Nephron progenitor cell (in vitro differentiated cells): ENCODE data around the gene GINS2.
A peak's percentile ranks its signal among the peaks of the same experiment; 100 is the strongest.

ENCODE experiments used
- DNase-seq: peaks from one replicate; pipeline ENCODE4 v3.0.0; 2021
- H3K27ac Mint-ChIP-seq: 2 replicates; pipeline ENCODE4 v1.8.0; 2021; ENCODE audit warnings: mild to moderate bottlenecking, moderate library complexity, mixed read lengths
- H3K27me3 Mint-ChIP-seq: 2 replicates; pipeline ENCODE4 v1.8.0; 2021; ENCODE audit warnings: mild to moderate bottlenecking, low read depth, mixed read lengths; ENCODE audit not compliant: poor library complexity
- H3K36me3 Mint-ChIP-seq: 2 replicates; pipeline ENCODE4 v1.8.0; 2021; ENCODE audit warnings: low read depth, mixed read lengths
- H3K4me1 Mint-ChIP-seq: 2 replicates; pipeline ENCODE4 v1.8.0; 2021; ENCODE audit warnings: mixed read lengths
- H3K4me3 Mint-ChIP-seq: 2 replicates; pipeline ENCODE4 v1.8.0; 2021; ENCODE audit warnings: mild to moderate bottlenecking, moderate library complexity, mixed read lengths
- H3K9me3 Mint-ChIP-seq: 2 replicates; pipeline ENCODE4 v1.8.0; 2021; ENCODE audit warnings: mild to moderate bottlenecking, moderate library complexity, mixed read lengths
- TF ChIP-seq, protein P1 (sequence below): fragments of 200-600 bp; sonication (generic); IDR thresholded peaks from 2 replicates; pipeline ENCODE4 v1.5.0; 2021; ENCODE audit warnings: antibody characterized with exemption

The GINS2 gene

DNA sequence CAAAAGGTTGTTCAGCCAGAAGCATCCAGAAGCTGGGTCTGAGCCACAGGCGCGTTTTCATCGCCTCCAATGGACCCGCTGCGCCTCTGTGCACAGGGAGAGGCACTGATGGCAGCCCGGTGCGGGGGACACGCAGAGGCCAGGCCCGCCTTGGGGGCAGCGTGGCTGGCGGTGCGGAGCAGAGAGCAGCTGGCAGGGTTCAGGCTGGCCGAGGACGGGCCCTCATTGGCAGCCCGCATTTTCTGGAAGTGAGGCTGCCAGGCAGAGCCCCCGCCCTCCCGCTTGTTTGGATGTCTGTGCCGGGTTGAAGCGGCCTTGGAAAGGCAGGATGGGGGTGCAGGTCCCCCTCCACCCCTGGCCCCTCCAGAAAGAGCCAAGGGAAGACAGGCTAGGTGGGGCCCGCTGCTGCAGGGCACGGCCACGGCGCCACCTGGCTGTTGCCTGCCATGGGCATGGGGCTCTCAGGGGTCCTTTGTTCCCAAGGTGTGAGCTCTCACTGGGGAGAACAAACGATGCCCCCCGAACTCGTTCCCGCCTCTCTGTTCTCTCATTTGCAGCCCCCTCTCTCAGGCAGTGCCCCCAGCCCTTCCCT, 56.9 kb downstream of the GINS2 start:
- DNase-seq = no peak
- H3K27me3 Mint-ChIP-seq = peaks cover 11% of the 10 kb centered on the region
- peaks cover 34% of the 10 kb centered on the region for H3K4me1 Mint-ChIP-seq
- TF ChIP-seq, protein P1, sequence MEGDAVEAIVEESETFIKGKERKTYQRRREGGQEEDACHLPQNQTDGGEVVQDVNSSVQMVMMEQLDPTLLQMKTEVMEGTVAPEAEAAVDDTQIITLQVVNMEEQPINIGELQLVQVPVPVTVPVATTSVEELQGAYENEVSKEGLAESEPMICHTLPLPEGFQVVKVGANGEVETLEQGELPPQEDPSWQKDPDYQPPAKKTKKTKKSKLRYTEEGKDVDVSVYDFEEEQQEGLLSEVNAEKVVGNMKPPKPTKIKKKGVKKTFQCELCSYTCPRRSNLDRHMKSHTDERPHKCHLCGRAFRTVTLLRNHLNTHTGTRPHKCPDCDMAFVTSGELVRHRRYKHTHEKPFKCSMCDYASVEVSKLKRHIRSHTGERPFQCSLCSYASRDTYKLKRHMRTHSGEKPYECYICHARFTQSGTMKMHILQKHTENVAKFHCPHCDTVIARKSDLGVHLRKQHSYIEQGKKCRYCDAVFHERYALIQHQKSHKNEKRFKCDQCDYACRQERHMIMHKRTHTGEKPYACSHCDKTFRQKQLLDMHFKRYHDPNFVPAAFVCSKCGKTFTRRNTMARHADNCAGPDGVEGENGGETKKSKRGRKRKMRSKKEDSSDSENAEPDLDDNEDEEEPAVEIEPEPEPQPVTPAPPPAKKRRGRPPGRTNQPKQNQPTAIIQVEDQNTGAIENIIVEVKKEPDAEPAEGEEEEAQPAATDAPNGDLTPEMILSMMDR = no peak
- H3K4me3 Mint-ChIP-seq = no peak overlapping the region
- peaks cover 16% of the 10 kb centered on the region for H3K9me3 Mint-ChIP-seq
- no peak overlapping the region for H3K27ac Mint-ChIP-seq
- H3K36me3 Mint-ChIP-seq = peaks cover 24% of the 10 kb centered on the region

- peaks cover 11% of the 10 kb centered on the region for H3K27me3 Mint-ChIP-seq
- TF ChIP-seq, protein P1 = no peak
- H3K4me1 Mint-ChIP-seq = peaks cover 41% of the 10 kb centered on the region
- peaks cover 16% of the 10 kb centered on the region for H3K9me3 Mint-ChIP-seq
- no peak for DNase-seq
- H3K36me3 Mint-ChIP-seq = peaks cover 24% of the 10 kb centered on the region
- no peak overlapping the region for H3K27ac Mint-ChIP-seq
- no peak overlapping the region for H3K4me3 Mint-ChIP-seq
Observed at GRCh38 chr16:85631230-85631629, 57.5 kb downstream of the GINS2 start.

- peaks cover 24% of the 10 kb centered on the region for H3K36me3 Mint-ChIP-seq
- DNase-seq = no peak
- peaks cover 18% of the 10 kb centered on the region for H3K27me3 Mint-ChIP-seq
- no peak overlapping the region for H3K27ac Mint-ChIP-seq
- TF ChIP-seq, protein P1 = no peak
- no peak overlapping the region for H3K4me3 Mint-ChIP-seq
- peaks cover 47% of the 10 kb centered on the region for H3K4me1 Mint-ChIP-seq
- peaks cover 16% of the 10 kb centered on the region for H3K9me3 Mint-ChIP-seq
Observed at GRCh38 chr16:85629853-85630252, 58.9 kb downstream of the GINS2 start.

DNA sequence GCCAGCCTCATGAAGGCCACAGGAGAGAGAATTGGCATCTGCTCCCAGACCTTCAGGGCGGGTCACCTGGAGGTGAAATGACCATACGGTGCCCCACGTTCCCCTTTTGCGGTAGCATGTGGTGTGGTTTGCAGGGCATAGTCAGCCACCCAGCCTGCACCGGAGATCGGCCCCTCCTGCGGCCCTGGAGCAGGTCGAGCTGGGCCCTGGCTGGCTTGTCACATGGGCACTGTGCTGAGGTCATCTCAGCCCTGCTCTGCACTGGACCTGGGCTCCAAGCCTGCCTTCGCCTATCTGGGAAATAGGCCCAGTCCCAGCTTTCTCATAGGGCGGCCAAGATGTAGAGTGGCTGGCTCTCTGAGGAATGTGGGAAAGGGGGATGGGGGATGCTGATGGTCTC, 59.4 kb downstream of the GINS2 start:
- Mint-ChIP-seq H3K4me1 (peaks cover 45% of the 10 kb centered on the region), H3K9me3 (peaks cover 16% of the 10 kb centered on the region), H3K27ac (no peak overlapping the region), H3K36me3 (peaks cover 24% of the 10 kb centered on the region), H3K4me3 (no peak overlapping the region), H3K27me3 (peaks cover 21% of the 10 kb centered on the region)
- TF ChIP-seq, protein P1 = no peak
- DNase-seq = no peak

DNA sequence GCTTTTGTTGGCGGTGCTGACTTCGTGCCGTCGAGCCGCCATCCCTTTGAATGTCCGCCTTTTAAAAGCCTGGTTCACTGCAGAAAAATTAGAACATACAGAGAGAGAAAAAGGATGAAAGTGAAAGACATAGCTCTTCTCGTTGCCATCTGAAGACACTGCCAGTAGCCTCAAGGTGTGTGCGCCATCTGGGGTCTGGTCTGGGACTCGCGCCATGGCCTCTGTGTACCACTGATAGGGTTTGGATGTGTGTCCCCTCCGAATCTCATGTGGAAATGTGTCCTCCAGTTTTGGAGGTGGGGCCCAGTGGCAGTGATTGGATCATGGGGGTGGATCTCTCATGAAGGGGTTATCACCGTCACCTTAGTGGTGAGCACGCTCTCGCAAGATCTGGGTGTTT, 60.1 kb downstream of the GINS2 start:
- TF ChIP-seq, protein P1 = no peak
- H3K36me3 Mint-ChIP-seq = peaks cover 24% of the 10 kb centered on the region
- peaks cover 44% of the 10 kb centered on the region for H3K4me1 Mint-ChIP-seq
- H3K27ac Mint-ChIP-seq = no peak overlapping the region
- peak overlapping the region; percentile 25 for H3K4me3 Mint-ChIP-seq
- no peak for DNase-seq
- H3K9me3 Mint-ChIP-seq = peaks cover 16% of the 10 kb centered on the region
- H3K27me3 Mint-ChIP-seq = peaks cover 27% of the 10 kb centered on the region

- no peak overlapping the region for H3K4me3 Mint-ChIP-seq
Observed at GRCh38 chr16:85628265-85628556, 60.5 kb downstream of the GINS2 start.

More at GRCh38 chr16:85628265-85628556, 60.5 kb downstream of the GINS2 start:
- Mint-ChIP-seq H3K36me3 (peaks cover 24% of the 10 kb centered on the region), H3K27me3 (peaks cover 31% of the 10 kb centered on the region), H3K4me1 (peaks cover 41% of the 10 kb centered on the region), H3K27ac (no peak overlapping the region), H3K9me3 (peaks cover 16% of the 10 kb centered on the region)
- DNase-seq = no peak
- TF ChIP-seq, protein P1 = no peak
